Caco-2 (cell line): ENCODE measurements around the gene MILR1. TPM values are rescaled to one million over a fixed set of nuclear protein-coding genes. Genes with fewer than 3 reads are reported as not detected.
"Not testable (repeated sequence)": the region's sequence is repeated elsewhere in the genome, so short reads cannot be mapped to it uniquely, and the experiment has no call there.

Source experiments
- BruUV-seq: library from RNA; stranded (reverse); fragments of 400-500 nt; replicated peaks from 2 replicates; lab custom pipeline; 2021; lab: Mats Ljungman, UMichigan
- CTCF ChIA-PET: fragments of 300-600 bp; sonication (Branson Sonifier 250); formaldehyde crosslinking; loops from one replicate; lab custom pipeline; 2022; ENCODE audit warnings: antibody characterized with exemption; lab: Charles Lee
- POLR2A ChIA-PET: fragments of 300-600 bp; sonication (Branson Sonifier 250); formaldehyde crosslinking; loops from one replicate; lab custom pipeline; 2022; ENCODE audit warnings: antibody characterized with exemption; lab: Charles Lee
- DNase-seq, 2 experiments: peaks; one replicate each; pipeline versions ENCODE4 v3.0.0 to v3.0.0-alpha.2; 2020 to 2022
- H3K27me3 ChIP-seq: replicated peaks from 2 replicates; pipeline ENCODE4 v1.6.0; 2011; ENCODE audit warnings: low read length; ENCODE audit not compliant: control insufficient read depth, insufficient read depth
- H3K36me3 ChIP-seq: 2 replicates; pipeline ENCODE4 v1.5.1; 2011; ENCODE audit warnings: low read length; ENCODE audit not compliant: control insufficient read depth, insufficient read depth
- H3K4me1 ChIP-seq: fragments of 250-450 bp; sonication (Bioruptor Pico); 2 replicates; pipeline ENCODE4 v1.5.1; 2020; ENCODE audit warnings: mild to moderate bottlenecking
- H3K4me3 ChIP-seq: 2 replicates; pipeline ENCODE4 v1.5.1; 2011; ENCODE audit warnings: low read depth, mild to moderate bottlenecking, control low read depth, low read length
- H3K9me3 ChIP-seq: fragments of 250-450 bp; sonication (Bioruptor Pico); 2 replicates; pipeline ENCODE4 v1.5.1; 2020; ENCODE audit warnings: mild to moderate bottlenecking, moderate library complexity
- H3K27ac Mint-ChIP-seq: one replicate; pipeline ENCODE4 v1.8.0; 2022; ENCODE audit warnings: mixed read lengths; ENCODE audit not compliant: unreplicated experiment
- H3K27me3 Mint-ChIP-seq: one replicate; pipeline ENCODE4 v1.8.0; 2022; ENCODE audit warnings: mixed read lengths; ENCODE audit not compliant: insufficient read depth, unreplicated experiment
- H3K36me3 Mint-ChIP-seq: one replicate; pipeline ENCODE4 v1.8.0; 2022; ENCODE audit warnings: mild to moderate bottlenecking, mixed read lengths; ENCODE audit not compliant: insufficient read depth, unreplicated experiment
- H3K4me1 Mint-ChIP-seq: one replicate; pipeline ENCODE4 v1.8.0; 2022; ENCODE audit warnings: low read depth, mixed read lengths; ENCODE audit not compliant: unreplicated experiment
- H3K4me3 Mint-ChIP-seq: one replicate; pipeline ENCODE4 v1.8.0; 2022; ENCODE audit warnings: mild to moderate bottlenecking, moderate library complexity, mixed read lengths; ENCODE audit not compliant: unreplicated experiment
- H3K9me3 Mint-ChIP-seq: one replicate; pipeline ENCODE4 v1.8.0; 2022; ENCODE audit warnings: mixed read lengths; ENCODE audit not compliant: unreplicated experiment
- intact Hi-C: fragments of 100-400 bp; cut with micrococcal nuclease; formaldehyde crosslinking; loops from one replicate; pipeline ENCODE4 v1.10.0; 2022; ENCODE audit not compliant: unreplicated experiment
- total RNA-seq: library from RNA; stranded (reverse); gene quantifications from 2 replicates; pipeline ENCODE4 v1.2.3, GENCODE V29; 2022
- TF ChIP-seq, protein P1 (sequence below), 2 experiments: fragments of 200-600 bp in 1 of 2; IDR thresholded peaks; 1 replicate in 1 of 2; 2 replicates in 1 of 2; pipeline versions ENCODE4 v1.5.1 to v1.8.0; 2011 to 2022; ENCODE audit warnings: antibody characterized with exemption in 1 of 2, control low read depth in 1 of 2, inconsistent platforms in 1 of 2, low read depth in 1 of 2, low read length in 1 of 2, mild to moderate bottlenecking in 1 of 2, moderate library complexity in 1 of 2; ENCODE audit not compliant: insufficient read depth in 1 of 2, severe bottlenecking in 1 of 2, unreplicated experiment in 1 of 2

Gene MILR1
- total RNA-seq, 1 experiment from 2014 or later = not detected

DNA sequence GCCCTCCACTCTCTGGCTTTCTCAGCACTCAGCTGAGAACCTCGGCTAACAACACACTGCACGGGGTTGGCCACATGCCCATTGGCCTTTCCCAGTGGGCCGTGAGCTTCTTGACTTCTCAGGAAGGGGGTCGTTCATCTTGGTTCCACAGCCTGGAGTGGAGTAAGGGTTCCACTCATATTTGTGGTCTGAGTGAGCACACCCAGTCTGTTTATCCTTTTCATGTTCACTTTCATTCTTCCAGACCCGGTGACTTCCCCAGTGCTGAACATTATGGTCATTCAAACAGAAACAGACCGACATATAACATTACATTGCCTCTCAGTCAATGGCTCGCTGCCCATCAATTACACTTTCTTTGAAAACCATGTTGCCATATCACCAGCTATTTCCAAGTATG, 8.2 kb downstream of the MILR1 start:
- ChIA-PET POLR2A (no interaction called here), CTCF (no interaction called here)
- Histone ChIP-seq H3K27me3 (no peaks in the 10 kb centered on the region), H3K4me1 (no peaks in the 10 kb centered on the region), H3K36me3 (no peaks in the 10 kb centered on the region), H3K9me3 (no peaks in the 10 kb centered on the region), H3K4me3 (no peak overlapping the region)
- TF ChIP-seq, protein P1, sequence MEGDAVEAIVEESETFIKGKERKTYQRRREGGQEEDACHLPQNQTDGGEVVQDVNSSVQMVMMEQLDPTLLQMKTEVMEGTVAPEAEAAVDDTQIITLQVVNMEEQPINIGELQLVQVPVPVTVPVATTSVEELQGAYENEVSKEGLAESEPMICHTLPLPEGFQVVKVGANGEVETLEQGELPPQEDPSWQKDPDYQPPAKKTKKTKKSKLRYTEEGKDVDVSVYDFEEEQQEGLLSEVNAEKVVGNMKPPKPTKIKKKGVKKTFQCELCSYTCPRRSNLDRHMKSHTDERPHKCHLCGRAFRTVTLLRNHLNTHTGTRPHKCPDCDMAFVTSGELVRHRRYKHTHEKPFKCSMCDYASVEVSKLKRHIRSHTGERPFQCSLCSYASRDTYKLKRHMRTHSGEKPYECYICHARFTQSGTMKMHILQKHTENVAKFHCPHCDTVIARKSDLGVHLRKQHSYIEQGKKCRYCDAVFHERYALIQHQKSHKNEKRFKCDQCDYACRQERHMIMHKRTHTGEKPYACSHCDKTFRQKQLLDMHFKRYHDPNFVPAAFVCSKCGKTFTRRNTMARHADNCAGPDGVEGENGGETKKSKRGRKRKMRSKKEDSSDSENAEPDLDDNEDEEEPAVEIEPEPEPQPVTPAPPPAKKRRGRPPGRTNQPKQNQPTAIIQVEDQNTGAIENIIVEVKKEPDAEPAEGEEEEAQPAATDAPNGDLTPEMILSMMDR (IDR thresholded peaks at IDR 0.05; ENCODE audit: insufficient read depth in 1 of 2, low read depth in 1 of 2, low read length in 1 of 2, severe bottlenecking in 1 of 2, unreplicated experiment in 1 of 2) = no peak
- intact Hi-C loops = no loop called here
- H3K27ac Mint-ChIP-seq = no peak overlapping the region
- no peaks in the 10 kb centered on the region for H3K36me3 Mint-ChIP-seq
- H3K4me3 Mint-ChIP-seq = no peak overlapping the region
- BruUV-seq = no TSS peak
- no peaks in the 10 kb centered on the region for H3K27me3 Mint-ChIP-seq
- no peaks in the 10 kb centered on the region for H3K9me3 Mint-ChIP-seq
- no peaks in the 10 kb centered on the region for H3K4me1 Mint-ChIP-seq
- DNase-seq = no peak

DNA sequence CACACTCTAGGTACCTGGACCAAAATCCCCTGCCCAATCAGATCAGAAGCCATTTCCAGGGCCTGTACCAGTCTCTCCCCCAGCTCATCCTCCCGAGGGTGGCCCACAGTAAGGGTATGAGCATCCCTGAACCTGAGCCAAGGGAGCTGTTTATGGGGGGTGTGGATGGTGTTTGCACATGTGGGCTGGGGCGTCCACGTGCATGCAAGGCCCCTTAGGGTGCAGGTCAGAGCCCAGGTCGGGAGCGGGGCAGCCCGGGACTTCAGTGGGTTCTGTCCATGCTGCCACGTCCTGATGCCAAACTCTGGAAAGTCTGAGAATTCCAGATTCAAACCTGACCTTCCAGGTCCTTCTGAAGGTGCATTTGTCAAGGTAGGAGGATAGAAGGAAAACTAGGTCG, 9.8 kb downstream of the MILR1 start:
- H3K27me3 ChIP-seq = no peaks in the 10 kb centered on the region
- no peak for DNase-seq
- no peaks in the 10 kb centered on the region for H3K9me3 ChIP-seq
- H3K4me3 ChIP-seq = no peak overlapping the region
- CTCF ChIA-PET = interaction anchor here (1.1 kb wide), 1 partner anchor 24 kb away, joined by 3 read pairs; no protein-coding TSS in a partner anchor
- BruUV-seq = no TSS peak
- Mint-ChIP-seq H3K27ac (no peak overlapping the region), H3K9me3 (no peaks in the 10 kb centered on the region), H3K27me3 (no peaks in the 10 kb centered on the region), H3K4me1 (no peaks in the 10 kb centered on the region), H3K36me3 (no peaks in the 10 kb centered on the region), H3K4me3 (no peak overlapping the region)
- H3K36me3 ChIP-seq = no peaks in the 10 kb centered on the region
- TF ChIP-seq, protein P1 (IDR thresholded peaks at IDR 0.05; ENCODE audit: insufficient read depth in 1 of 2, low read depth in 1 of 2, low read length in 1 of 2, severe bottlenecking in 1 of 2, unreplicated experiment in 1 of 2) = no peak
- POLR2A ChIA-PET = no interaction called here
- no peaks in the 10 kb centered on the region for H3K4me1 ChIP-seq
- intact Hi-C loops = no loop called here

DNA sequence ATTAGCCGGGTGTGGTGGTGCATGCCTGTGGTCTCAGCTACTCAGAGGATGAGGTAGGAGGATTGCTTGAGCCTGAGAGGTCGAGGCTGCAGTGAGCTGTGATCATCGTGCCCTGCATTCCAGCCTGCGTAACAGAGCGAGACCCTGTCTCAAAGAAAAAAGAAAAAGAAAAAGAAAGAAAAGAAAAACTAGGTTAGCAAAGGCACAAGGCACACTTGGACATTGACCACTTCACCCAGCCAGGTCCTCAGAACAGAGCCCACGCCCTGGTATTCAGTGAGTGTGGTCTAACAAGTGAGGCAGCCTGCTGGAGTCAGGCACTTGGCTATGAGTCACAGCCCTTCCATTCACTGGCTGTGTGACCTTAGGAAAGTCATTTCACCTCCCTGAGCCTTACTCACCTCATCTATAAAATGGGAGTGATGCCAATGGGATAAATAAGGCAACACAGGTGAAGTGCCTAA, 10.4 kb downstream of the MILR1 start:
- CTCF ChIA-PET = interaction anchor here (1.1 kb wide), 1 partner anchor 23 kb away, joined by 3 read pairs; no protein-coding TSS in a partner anchor

DNA sequence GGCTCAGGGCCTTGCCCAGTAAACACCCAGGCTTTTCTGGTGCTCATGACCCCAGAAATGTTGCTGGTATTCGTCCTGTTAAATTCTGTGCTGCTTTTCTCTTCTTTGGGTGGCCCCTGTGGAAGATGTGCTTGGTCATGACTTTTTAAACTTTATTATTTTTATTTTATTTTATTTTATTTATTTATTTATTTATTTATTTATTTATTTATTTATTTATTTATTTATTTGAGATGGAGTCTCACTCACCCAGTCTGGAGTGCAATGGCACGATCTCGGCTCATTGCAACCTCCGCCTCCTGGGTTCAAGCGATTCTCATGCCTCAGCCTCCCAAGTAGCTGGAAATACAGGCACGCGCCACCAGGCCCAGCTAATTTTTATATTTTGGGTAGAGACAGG, 10.9 kb downstream of the MILR1 start:
- H3K4me3 ChIP-seq, BruUV-seq, H3K9me3 Mint-ChIP-seq, H3K27ac Mint-ChIP-seq, H3K4me1 Mint-ChIP-seq, H3K4me3 Mint-ChIP-seq, intact Hi-C loops, CTCF ChIA-PET, DNase-seq, POLR2A ChIA-PET, H3K27me3 ChIP-seq, H3K36me3 Mint-ChIP-seq, H3K27me3 Mint-ChIP-seq, H3K36me3 ChIP-seq, H3K4me1 ChIP-seq, H3K9me3 ChIP-seq: not testable (repeated sequence)

More for the DNA sequence above, 10.4 kb downstream of the MILR1 start:
- H3K9me3 Mint-ChIP-seq = no peaks in the 10 kb centered on the region
- H3K4me1 Mint-ChIP-seq = no peaks in the 10 kb centered on the region
- H3K9me3 ChIP-seq = no peaks in the 10 kb centered on the region
- H3K27ac Mint-ChIP-seq = no peak overlapping the region
- POLR2A ChIA-PET = no interaction called here
- H3K27me3 ChIP-seq = no peaks in the 10 kb centered on the region
- intact Hi-C loops = no loop called here
- no peaks in the 10 kb centered on the region for H3K36me3 Mint-ChIP-seq
- no peak overlapping the region for H3K4me3 ChIP-seq
- H3K27me3 Mint-ChIP-seq = no peaks in the 10 kb centered on the region
- TF ChIP-seq, protein P1 (IDR thresholded peaks at IDR 0.05; ENCODE audit: insufficient read depth in 1 of 2, low read depth in 1 of 2, low read length in 1 of 2, severe bottlenecking in 1 of 2, unreplicated experiment in 1 of 2) = no peak
- BruUV-seq = no TSS peak
- H3K4me3 Mint-ChIP-seq = no peak overlapping the region
- DNase-seq = peak in 1 of 2 experiments; percentile 46
- no peaks in the 10 kb centered on the region for H3K36me3 ChIP-seq
- H3K4me1 ChIP-seq = no peaks in the 10 kb centered on the region
